K562 (cell line): ENCODE results near the gene RAB17. TPM values are rescaled to one million over a fixed set of nuclear protein-coding genes. Genes with fewer than 3 reads are reported as not detected.

Source experiments
- ATAC-seq: fragments of 200-7000 bp; cut with Tn5 transposase; 3 replicates; pipeline ENCODE4 v1.9.1; 2020; ENCODE audit warnings: moderate library complexity
- BruUV-seq: library from RNA; stranded (reverse); fragments of 400-500 nt; replicated peaks from 2 replicates; lab custom pipeline; 2021; lab: Mats Ljungman, UMichigan
- CTCF ChIA-PET: fragments of 300-600 bp; formaldehyde crosslinking; extraction: SDS; loops from one replicate; lab custom pipeline; 2021; ENCODE audit warnings: low intra/inter-chr PET ratio; lab: Yijun Ruan, JAX
- POLR2A ChIA-PET: fragments of 300-600, 350-650 bp; sonication (Branson Sonifier 250); formaldehyde crosslinking; extraction: SDS; loops from one replicate; lab custom pipeline; 2021; ENCODE audit warnings: antibody characterized with exemption, inconsistent platforms; lab: Yijun Ruan, JAX
- DNase-seq, 4 experiments: peaks; one replicate each; pipeline versions ENCODE4 v3.0.0 to v3.0.0-alpha.2; 2011 to 2018; ENCODE audit warnings: low spot score in 3 of 4, mixed read lengths in 3 of 4; ENCODE audit errors: extremely low read depth in 1 of 4
- FAIRE-seq: peaks from 2 replicates; lab custom pipeline; 2011; peaks lifted over from hg19 to GRCh38; lab: Jason Lieb, UNC
- H2AFZ ChIP-seq: 2 replicates; pipeline ENCODE4 v1.6.0; 2011; ENCODE audit warnings: low read depth, low read length, control low read depth, inconsistent platforms
- H3K27ac ChIP-seq: fragments of 200-600 bp; 3 replicates; pipeline ENCODE4 v1.8.0; 2011; ENCODE audit warnings: low read depth, mild to moderate bottlenecking, control low read depth, inconsistent platforms, low read length, moderate library complexity, mixed read lengths; ENCODE audit errors: extremely low read depth
- H3K27me3 ChIP-seq, 2 experiments: fragments of 300-600 bp in 1 of 2; 2 replicates in 1 of 2; 3 replicates in 1 of 2; pipeline versions ENCODE4 v1.6.0 to v1.8.0; 2011; ENCODE audit warnings: inconsistent platforms in 2 of 2, low read length in 2 of 2, mild to moderate bottlenecking in 1 of 2, mixed read lengths in 1 of 2, moderate library complexity in 1 of 2; ENCODE audit not compliant: control insufficient read depth in 2 of 2, insufficient read depth in 2 of 2
- H3K36me3 ChIP-seq: fragments of 300-600 bp; 3 replicates; pipeline ENCODE4 v1.8.0; 2011; ENCODE audit warnings: mild to moderate bottlenecking, low read length, inconsistent platforms; ENCODE audit not compliant: control insufficient read depth, insufficient read depth
- H3K4me1 ChIP-seq, 2 experiments: fragments of 200-600 bp in 1 of 2; replicated peaks in 1 of 2; 2 replicates in 1 of 2; 3 replicates in 1 of 2; pipeline versions ENCODE4 v1.5.1 to v1.8.0; 2011; ENCODE audit warnings: inconsistent platforms in 2 of 2, low read length in 2 of 2, mild to moderate bottlenecking in 1 of 2, mixed read lengths in 1 of 2, moderate library complexity in 1 of 2; ENCODE audit not compliant: control insufficient read depth in 2 of 2, insufficient read depth in 2 of 2
- H3K4me2 ChIP-seq: 2 replicates; pipeline ENCODE4 v1.6.1; 2011; ENCODE audit warnings: low read length, control low read depth, inconsistent platforms, mixed read lengths; ENCODE audit not compliant: insufficient read depth
- H3K4me3 ChIP-seq: fragments of 200-600 bp; sonication (generic), shearing (Covaris generic); 2 replicates; pipeline ENCODE4 v1.5.1; 2016; ENCODE audit warnings: control low read depth, inconsistent platforms
- H3K79me2 ChIP-seq: fragments of 200-600 bp; 3 replicates; pipeline ENCODE4 v1.8.0; 2011; ENCODE audit warnings: low read length, inconsistent platforms; ENCODE audit not compliant: control insufficient read depth, insufficient read depth
- H3K9ac ChIP-seq, 2 experiments: 2 replicates each; pipeline versions ENCODE4 v1.6.0 to v1.6.1; 2011; ENCODE audit warnings: low read depth in 2 of 2, low read length in 2 of 2, control low read depth in 1 of 2, inconsistent platforms in 1 of 2, mild to moderate bottlenecking in 1 of 2, mixed read lengths in 1 of 2; ENCODE audit not compliant: insufficient read depth in 1 of 2
- H3K9me1 ChIP-seq: one replicate; pipeline ENCODE4 v1.6.0; 2011; ENCODE audit warnings: inconsistent platforms, mild to moderate bottlenecking, low read length, moderate library complexity; ENCODE audit not compliant: control insufficient read depth, insufficient read depth
- H3K9me3 ChIP-seq: replicated peaks from 2 replicates; pipeline ENCODE4 v1.5.1; 2011; ENCODE audit warnings: low read depth, low read length, inconsistent platforms; ENCODE audit not compliant: control insufficient read depth, insufficient read depth
- H4K20me1 ChIP-seq: replicated peaks from 2 replicates; pipeline ENCODE4 v1.6.1; 2011; ENCODE audit warnings: low read length, inconsistent platforms, mixed read lengths; ENCODE audit not compliant: control insufficient read depth, insufficient read depth
- ETV5 ChIP-seq: sonication (generic); formaldehyde crosslinking; IDR thresholded peaks from 2 replicates; pipeline ENCODE4 v1.4.0; 2020; ENCODE audit warnings: low read depth, mild to moderate bottlenecking, missing genetic modification reagents
- WGBS: fragments of 100-300 bp; shearing (Covaris generic); methylation state at CpG from one replicate; pipeline ENCODE4 v1.1.6; 2016; ENCODE audit warnings: low coverage, mixed read lengths; ENCODE audit not compliant: insufficient coverage; ENCODE audit errors: missing lambda C conversion rate; 5-methylcytosine and 5-hydroxymethylcytosine counted together
- in situ Hi-C: fragments of 300-500 bp; cut with MboI; formaldehyde crosslinking; loops from 4 replicates; pipeline ENCODE4 v1.15.0; 2018; ENCODE audit warnings: inconsistent platforms, mixed read lengths
- intact Hi-C: fragments of 100-400 bp; cut with micrococcal nuclease; formaldehyde crosslinking; loops from 2 replicates; pipeline ENCODE4 v1.14.2; 2022
- polyA plus RNA-seq, 8 experiments: library from polyadenylated mRNA; depleted of rRNA in 4 of 8; stranded (reverse) in 5 of 8; unstranded in 3 of 8; fragments of >200 nt; fragmentation: Nextera tagmentation in 2 of 8; fragmentation: Illumina TruSeq in 1 of 8; extraction: Ambion mirVana in 2 of 8; extraction: Trizol in 1 of 8; gene quantifications; 2 replicates each; pipeline versions ENCODE4 v1.2.1 to v1.2.3, GENCODE V29; 2011 to 2014; ENCODE audit warnings: inconsistent platforms in 1 of 8, missing spikeins in 1 of 8
- total RNA-seq, 7 experiments: library from RNA; depleted of rRNA in 6 of 7; stranded (reverse); fragments of >200 nt in 6 of 7; fragmentation: Illumina TruSeq in 2 of 7; extraction: Trizol in 2 of 7; gene quantifications; 2 replicates each; pipeline versions ENCODE4 v1.2.1 to v1.2.3, GENCODE V29; 2011 to 2021; ENCODE audit warnings: low replicate concordance in 1 of 7
- TF ChIP-seq, protein P1 (sequence below), 2 experiments: fragments of 450-650 bp; formaldehyde crosslinking in 1 of 2; IDR thresholded peaks; 2 replicates each; pipeline versions ENCODE4 v1.4.0 to v1.6.1; 2014 to 2020; ENCODE audit warnings: mild to moderate bottlenecking in 2 of 2, borderline replicate concordance in 1 of 2, low read depth in 1 of 2

Gene RAB17
- total and polyA plus RNA-seq, 9 of the 15 experiments (the other 6 are each of a cell fraction or from before 2014, with no cell fraction given): 0.13 TPM; not detected in 8

GRCh38 chr2:237563816-237564215 is 26.7 kb downstream of the RAB17 start:
- BruUV-seq: no TSS peak
- ATAC-seq: no peak
- Histone ChIP-seq H3K79me2 (no peaks in the 10 kb centered on the region), H3K9ac (no peak overlapping the region), H4K20me1 (no peaks in the 10 kb centered on the region), H3K4me2 (no peak overlapping the region), H3K4me3 (no peak overlapping the region), H3K9me3 (no peaks in the 10 kb centered on the region; the same call in 1 of the 2 replicates), H2AFZ (no peak overlapping the region), H3K36me3 (no peaks in the 10 kb centered on the region), H3K4me1 (no peaks in the 10 kb centered on the region; a peak in 2 of 5 replicates), H3K27me3 (peaks cover 4 to 42% of the 10 kb centered on the region in 2 experiments; a peak in 4 of 5 replicates), H3K27ac (no peak overlapping the region), H3K9me1 (no peaks in the 10 kb centered on the region)
- FAIRE-seq: no peak
- WGBS: 2% methylated on average over 8 of the region's 14 CpGs
- DNase-seq: no peak
- intact Hi-C loops (no loop called here), in situ Hi-C loops (loop anchor here (10.0 kb wide), 1 partner anchor 439 kb away; no protein-coding TSS in a partner anchor)
- ChIA-PET CTCF (no interaction called here), POLR2A (no interaction called here)
- TF ChIP-seq ETV5 (CRISPR knock-in tag): no peak
- TF ChIP-seq, protein P1, sequence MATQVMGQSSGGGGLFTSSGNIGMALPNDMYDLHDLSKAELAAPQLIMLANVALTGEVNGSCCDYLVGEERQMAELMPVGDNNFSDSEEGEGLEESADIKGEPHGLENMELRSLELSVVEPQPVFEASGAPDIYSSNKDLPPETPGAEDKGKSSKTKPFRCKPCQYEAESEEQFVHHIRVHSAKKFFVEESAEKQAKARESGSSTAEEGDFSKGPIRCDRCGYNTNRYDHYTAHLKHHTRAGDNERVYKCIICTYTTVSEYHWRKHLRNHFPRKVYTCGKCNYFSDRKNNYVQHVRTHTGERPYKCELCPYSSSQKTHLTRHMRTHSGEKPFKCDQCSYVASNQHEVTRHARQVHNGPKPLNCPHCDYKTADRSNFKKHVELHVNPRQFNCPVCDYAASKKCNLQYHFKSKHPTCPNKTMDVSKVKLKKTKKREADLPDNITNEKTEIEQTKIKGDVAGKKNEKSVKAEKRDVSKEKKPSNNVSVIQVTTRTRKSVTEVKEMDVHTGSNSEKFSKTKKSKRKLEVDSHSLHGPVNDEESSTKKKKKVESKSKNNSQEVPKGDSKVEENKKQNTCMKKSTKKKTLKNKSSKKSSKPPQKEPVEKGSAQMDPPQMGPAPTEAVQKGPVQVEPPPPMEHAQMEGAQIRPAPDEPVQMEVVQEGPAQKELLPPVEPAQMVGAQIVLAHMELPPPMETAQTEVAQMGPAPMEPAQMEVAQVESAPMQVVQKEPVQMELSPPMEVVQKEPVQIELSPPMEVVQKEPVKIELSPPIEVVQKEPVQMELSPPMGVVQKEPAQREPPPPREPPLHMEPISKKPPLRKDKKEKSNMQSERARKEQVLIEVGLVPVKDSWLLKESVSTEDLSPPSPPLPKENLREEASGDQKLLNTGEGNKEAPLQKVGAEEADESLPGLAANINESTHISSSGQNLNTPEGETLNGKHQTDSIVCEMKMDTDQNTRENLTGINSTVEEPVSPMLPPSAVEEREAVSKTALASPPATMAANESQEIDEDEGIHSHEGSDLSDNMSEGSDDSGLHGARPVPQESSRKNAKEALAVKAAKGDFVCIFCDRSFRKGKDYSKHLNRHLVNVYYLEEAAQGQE (IDR thresholded peaks at IDR 0.05; ENCODE audit: borderline replicate concordance): peak; percentile 76
- TF ChIP-seq, protein P1 (CRISPR knock-in tag; IDR thresholded peaks at IDR 0.05; ENCODE audit: low read depth): peak; percentile 67; the same call in 1 of the 2 replicates
